C4-2B (cell line): Measurements from ENCODE around the gene PHLDB1.

Source experiments
- CTCF ChIP-seq: fragments of 450-650 bp; conservative IDR thresholded peaks from 2 replicates; pipeline ENCODE4 v1.5.1; 2017; ENCODE audit warnings: mild to moderate bottlenecking
- ZFX ChIP-seq: fragments of 450-650 bp; IDR thresholded peaks from 2 replicates; pipeline ENCODE4 v1.6.1; 2017

GRCh38 chr11:118656563-118657165 is 49.2 kb downstream of the PHLDB1 start:
- no peak for TF ChIP-seq CTCF
- no peak for TF ChIP-seq ZFX
